ENCODE data around the gene MRPS18B.

DNA sequence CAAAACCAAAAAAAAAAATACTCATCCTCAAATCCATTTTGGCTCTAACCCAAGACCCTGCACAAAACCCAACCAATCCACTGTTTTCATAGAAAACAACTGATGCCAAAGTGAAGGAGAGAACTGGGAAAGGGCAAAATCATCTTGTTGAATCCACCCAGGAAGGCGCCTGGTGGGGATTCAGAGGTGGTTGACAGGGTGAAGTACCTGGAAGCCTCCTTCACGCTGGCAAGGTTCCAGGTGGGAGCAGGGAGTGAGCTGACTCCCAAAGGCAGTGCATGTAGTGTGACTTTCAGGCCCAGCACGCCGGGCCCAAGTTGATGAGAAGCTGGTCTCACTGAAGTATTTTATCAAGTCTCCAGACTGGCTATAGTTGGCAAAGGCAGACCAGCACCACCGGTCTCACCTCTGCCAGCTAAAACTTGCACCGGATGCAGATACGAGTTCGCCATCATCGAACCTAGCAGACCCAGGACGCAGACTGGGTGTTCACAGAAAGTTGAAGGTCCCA, 17.1 kb upstream of the MRPS18B start:
- TF ChIP-seq POLR2A (IDR thresholded peaks at IDR 0.05; ENCODE audit: low read depth, low read length) (no peak), CTCF (conservative IDR thresholded peaks at IDR 0.05; ENCODE audit: low read depth, low read length) (no peak), BHLHE40 (IDR thresholded peaks at IDR 0.05; ENCODE audit: low read depth, low read length) (no peak), CHD1 (IDR thresholded peaks at IDR 0.05; ENCODE audit: low read depth, low read length) (no peak)

All from IMR-90 (cell line).